Measurements from ENCODE around the gene CFAP410. TPM values are rescaled to one million over a fixed set of nuclear protein-coding genes. Genes with fewer than 3 reads are reported as not detected.
"Not testable (repeated sequence)": the region's sequence is repeated elsewhere in the genome, so short reads cannot be mapped to it uniquely, and the experiment has no call there.

CFAP410 gene
- total RNA-seq, 1 donor from 2014 or later: 17.4 TPM

GRCh38 chr21:44318489-44319285 is 20.5 kb downstream of the CFAP410 start:
- DNase-seq (ENCODE audit: low spot score): no peak

DNA sequence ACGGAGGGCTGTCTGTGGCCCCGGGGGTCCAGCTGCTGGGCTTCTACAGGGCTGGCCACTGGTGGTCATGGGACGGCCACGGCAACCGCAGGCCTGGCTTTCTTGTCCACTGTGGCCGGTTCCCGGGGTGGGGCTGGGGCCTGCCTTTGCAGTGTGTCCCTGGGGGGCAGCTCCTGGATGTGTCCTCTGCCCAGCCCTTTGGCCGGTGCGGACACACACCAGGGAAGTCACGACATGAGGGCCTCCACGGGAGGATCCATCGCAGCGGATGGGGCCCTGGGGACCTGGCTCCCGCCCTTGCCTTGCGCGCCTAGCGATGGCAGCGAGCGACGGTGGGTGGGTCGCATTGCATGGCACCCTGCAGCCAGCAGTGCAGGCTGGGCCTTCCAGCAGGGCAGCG is 21.3 kb downstream of the CFAP410 start:
- no peak for DNase-seq (ENCODE audit: low spot score)

DNA sequence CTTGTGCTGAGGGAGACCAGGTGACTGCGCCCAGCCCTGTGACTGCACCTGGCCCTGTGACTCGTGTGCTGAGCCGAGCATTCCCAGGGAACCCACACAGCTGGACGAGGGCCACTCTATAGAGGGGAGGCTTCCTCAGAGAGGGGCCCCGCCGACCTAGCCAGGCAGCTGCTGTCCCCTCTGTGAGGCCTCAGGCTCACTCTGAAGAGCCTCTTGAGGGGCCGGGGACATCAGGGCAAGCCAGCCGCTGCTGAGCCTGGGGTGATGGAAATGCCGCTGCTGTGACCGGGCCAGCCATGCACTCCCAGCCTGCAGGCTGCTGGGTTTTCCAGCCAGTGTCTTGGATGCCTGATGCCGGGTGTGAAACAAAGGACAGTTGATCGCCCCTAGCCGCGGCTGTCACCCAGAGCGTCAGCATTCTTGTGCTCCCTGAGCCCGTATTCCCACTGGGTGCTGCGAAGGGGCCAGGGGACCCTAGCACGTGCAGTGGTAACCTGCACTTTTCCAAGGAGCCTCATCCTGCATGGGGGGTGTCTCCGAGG is 21.9 kb downstream of the CFAP410 start:
- no peak for DNase-seq (ENCODE audit: low spot score)

GRCh38 chr21:44316277-44316900 is 22.8 kb downstream of the CFAP410 start:
- DNase-seq (ENCODE audit: low spot score): no peak

DNA sequence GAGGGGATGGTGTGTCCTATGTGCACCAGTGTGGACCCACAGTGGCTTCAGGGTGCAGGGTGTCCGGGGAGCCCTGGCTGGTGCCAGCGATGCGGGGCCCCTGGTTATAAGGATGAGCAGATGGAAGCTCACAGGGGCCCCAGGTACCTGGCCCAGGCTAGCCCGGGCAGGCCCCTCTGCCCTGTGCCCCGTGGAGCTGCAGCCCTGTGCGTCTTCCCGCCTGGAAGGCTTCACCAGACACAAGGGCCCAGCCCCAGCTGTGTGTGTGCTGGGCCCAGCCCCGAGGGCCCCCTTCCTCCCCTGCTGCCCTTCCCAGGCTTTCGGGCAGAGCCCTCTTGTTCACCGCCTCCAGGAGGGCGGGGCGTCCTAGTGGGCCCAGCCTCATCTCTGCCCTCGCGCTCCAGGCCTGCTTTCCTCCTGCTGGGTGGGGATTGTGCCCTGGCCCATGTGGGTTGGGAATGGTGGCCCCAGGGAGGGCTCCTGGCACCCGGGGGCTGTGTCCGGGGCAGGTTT is 23.4 kb downstream of the CFAP410 start:
- DNase-seq (ENCODE audit: low spot score): no peak

DNA sequence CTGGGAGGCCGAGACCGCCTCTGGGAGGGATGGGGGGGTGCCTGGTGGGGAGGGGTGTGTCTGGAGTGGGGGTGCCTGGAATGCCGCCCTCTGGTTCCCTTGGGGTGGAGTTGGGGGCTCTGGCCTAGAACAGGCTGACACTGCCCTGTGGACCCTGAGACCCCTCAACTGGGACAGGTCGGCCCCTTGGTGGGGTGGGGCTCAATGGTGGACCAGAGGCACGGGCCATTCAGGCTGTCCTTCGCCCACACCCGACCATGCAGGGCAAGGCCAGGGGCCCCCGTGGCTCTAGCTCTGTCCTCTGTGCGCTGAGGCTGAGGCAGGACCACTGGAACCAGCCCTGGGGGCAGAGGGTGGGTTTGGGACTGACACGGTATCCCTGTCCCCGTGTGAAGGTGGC is 24.6 kb downstream of the CFAP410 start:
- no peak for DNase-seq (ENCODE audit: low spot score)

- no peak for DNase-seq (ENCODE audit: low spot score)
These were observed 25.1 kb downstream of the CFAP410 start for GRCh38 chr21:44314128-44314527.

GRCh38 chr21:44313451-44313850 is 25.7 kb downstream of the CFAP410 start:
- DNase-seq (ENCODE audit: low spot score): no peak

GRCh38 chr21:44312716-44313115 is 26.5 kb downstream of the CFAP410 start:
- DNase-seq (ENCODE audit: low spot score): no peak

- DNase-seq (ENCODE audit: low spot score): no peak
These were observed 27.1 kb downstream of the CFAP410 start for GRCh38 chr21:44312089-44312488.

DNA sequence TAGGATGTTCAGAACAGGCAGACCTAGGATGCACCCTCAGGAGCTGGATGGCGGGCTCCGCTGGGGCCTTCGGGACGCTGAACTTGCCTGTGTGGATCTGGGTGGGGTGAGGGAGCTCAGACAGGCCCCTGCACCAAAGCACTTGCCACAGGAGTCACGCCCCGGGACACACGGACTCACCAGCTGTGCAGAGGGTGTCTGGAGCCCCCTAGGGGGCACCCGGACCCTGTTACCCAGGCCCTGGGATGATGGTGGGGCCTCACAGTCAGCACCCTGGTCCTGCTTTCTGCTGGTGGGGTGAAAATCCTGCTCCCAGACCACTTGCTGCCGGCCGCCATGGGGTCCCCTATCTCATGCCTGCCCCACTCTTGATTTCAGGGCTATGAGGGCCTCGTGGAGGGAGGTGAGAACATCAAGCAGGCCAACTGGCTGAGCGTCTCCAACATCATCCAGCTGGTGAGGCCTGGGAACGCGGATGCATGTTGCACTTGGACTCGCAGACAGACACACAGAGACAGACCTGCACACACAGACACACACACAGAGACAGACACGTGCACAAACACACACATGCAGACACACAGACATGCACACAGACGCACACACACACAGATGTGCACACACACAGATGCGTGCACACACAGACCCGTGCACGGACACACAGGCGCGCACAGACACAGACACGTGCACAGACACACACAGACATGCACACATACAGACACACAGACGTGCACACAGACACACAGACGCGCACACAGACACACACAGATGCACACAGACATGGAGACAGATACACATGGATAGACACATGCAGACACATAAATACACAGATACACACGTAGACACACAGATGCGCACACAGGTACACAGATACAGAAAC is 28.3 kb downstream of the CFAP410 start:
- DNase-seq (ENCODE audit: low spot score): no peak

DNA sequence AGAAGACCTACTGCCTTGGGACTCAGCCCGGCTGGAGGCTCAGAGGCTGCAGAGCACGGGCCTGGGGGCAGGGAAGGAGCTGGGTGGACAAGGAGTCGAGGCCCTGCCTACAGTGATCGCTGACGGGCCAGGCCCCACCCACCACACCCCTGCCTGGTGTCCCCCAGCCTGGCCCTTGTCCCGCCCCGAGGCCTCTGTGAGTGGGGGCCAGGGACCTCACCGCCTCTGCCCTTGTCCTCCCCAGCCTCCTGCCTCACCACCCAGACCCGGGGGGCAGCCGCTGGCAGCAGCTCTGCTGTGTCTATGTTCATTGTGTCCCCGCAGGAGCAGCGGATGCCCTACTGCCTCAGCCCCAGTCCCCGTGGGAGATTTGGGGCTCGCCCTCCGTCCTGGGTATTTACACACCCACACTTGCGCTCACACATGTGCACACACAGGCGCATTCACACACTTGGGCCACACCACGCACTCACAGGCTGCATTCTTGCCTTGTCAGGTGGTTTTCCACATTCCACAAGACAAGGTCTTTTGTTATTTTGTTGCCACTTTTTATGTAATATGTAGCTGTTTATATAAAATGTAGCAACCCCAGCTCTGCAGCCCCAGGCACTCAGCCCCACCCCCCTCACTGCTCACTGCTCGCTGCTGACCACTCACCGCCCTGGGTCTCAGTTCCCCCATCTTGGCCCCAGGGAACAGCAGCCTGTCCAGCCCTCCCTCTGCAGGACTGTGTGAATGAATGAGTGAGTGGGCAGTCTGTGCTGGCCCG is 32.1 kb downstream of the CFAP410 start:
- DNase-seq (ENCODE audit: low spot score): no peak

GRCh38 chr21:44305691-44306090 is 33.5 kb downstream of the CFAP410 start:
- no peak for DNase-seq (ENCODE audit: low spot score)

GRCh38 chr21:44304877-44305293 is 34.3 kb downstream of the CFAP410 start:
- no peak for DNase-seq (ENCODE audit: low spot score)

DNA sequence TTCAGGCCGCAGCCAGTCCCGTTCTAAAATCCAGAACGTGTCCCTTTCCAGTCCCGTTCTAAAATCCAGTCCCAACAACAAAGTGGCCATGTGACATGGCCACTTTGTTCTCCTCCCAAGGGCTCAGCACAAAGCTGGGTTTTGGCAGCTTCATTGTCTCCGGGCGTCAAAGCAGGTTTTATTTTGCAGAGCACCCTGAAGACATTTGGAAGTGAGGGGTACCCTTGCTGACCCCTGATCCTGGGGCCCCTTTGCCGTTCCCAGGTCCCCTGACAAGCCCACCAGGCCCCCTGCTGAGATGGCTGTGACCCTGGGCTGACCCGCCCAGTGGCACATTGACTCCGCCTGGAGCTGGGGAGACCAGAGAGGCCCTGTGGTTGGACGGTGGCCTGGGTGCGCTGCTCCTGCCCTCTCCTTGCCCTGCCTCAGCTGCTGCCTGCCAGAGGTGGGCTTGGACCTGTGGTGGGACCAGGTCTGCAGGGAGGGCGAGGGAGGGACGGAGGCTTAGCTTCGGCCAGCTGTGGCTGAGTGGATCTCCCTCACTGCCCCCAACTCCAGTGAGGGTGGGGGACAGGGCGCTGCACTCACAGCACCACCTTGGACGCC is 35.1 kb downstream of the CFAP410 start:
- no peak for DNase-seq (ENCODE audit: low spot score)

- no peak for DNase-seq (ENCODE audit: low spot score)
These were observed 35.7 kb downstream of the CFAP410 start for GRCh38 chr21:44303490-44303981.

- not testable (repeated sequence) for DNase-seq (ENCODE audit: low spot score)
These were observed 36.4 kb downstream of the CFAP410 start for GRCh38 chr21:44302573-44303401.

GRCh38 chr21:44301961-44302406 is 37.2 kb downstream of the CFAP410 start:
- no peak for DNase-seq (ENCODE audit: low spot score)

DNA sequence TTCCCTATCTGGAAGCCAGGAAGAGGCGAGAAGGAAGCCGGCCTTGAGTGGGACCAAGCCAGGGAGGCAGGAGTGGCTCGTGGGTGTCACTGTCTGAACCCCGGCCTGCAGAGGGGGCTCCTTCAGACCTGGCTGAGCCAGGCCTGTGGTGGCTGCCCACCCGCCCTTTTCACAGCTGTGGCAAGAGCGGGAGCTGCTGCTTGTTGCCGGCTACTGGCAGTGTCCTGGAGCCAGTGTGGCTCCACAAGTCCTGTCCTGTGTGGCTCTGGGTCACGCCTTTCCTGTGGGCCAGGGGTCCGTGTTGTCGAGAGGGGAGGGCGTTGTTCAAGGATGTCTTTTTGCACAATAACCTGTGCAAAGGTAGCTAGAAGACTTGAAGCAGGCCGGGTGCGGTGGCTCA is 38.0 kb downstream of the CFAP410 start:
- DNase-seq (ENCODE audit: low spot score): no peak
